HG02981 (cell line): ENCODE data around the gene ADK.
"Not testable (repeated sequence)": the region's sequence is repeated elsewhere in the genome, so short reads cannot be mapped to it uniquely, and the experiment has no call there.

Source experiments
- ATAC-seq: cut with Tn5 transposase; IDR thresholded peaks from one replicate; pipeline ENCODE4 v1.9.1; 2021; ENCODE audit warnings: mild to moderate bottlenecking, moderate library complexity; ENCODE audit not compliant: unreplicated experiment

ADK gene

DNA sequence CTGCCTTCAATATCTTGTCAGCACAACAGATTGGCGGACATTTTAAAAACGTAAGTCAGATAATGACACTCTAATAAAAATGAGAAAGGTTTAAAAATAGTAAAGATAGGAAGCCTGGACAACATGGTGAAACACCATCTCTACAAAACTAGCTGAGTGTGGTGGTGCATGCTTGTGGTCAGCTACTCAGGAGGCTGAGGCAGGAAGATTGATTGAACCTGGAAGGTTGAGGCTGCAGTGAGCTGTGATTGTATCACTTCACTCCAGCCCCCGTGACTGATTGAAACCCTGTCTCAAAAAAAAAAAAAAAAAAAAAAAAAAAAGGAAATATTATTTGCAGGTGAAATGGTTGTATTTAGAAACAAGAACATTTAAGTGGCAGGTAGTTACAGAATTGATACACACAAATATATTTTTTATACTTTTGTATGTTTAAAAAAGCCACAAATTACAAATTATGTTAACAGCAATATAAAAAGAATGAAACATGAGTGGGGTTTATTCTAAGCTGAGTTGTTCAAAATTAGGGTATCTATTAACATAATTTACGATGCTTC is 141.9 kb downstream of the ADK start:
- ATAC-seq, result no peak

GRCh38 chr10:74293686-74294371 is 142.8 kb downstream of the ADK start:
- ATAC-seq, result no peak

DNA sequence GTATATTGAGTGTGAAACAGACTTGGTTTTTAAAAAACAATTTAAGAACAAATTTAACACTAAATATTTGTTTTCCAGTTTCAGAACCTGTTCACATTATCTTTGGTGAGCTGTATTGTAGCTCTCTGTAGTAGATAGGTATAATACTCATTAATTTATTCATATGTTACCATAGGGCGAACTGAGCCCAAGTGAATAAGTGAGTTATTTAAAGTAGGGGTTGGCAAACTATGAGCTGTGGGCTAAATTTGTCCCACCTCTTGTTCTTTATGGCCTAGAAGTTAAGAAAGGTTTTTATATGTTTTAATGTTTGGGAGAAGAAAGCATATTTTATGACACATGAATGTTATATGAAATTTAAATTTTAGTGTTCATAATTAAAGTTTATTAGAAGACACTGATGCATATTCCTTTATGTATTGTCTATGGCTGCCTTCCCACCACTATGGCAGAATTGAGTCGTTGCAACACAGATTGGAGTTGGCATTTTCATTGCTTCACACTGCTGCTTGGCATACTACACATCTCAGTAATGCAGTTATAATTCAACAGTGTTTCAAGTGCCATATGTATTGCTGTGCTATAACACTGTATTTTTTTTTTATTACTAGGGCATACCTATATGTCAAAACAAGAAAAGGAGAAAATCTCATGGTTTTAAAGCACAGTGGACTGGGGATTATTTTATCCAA is 146.5 kb downstream of the ADK start:
- ATAC-seq, result no peak

DNA sequence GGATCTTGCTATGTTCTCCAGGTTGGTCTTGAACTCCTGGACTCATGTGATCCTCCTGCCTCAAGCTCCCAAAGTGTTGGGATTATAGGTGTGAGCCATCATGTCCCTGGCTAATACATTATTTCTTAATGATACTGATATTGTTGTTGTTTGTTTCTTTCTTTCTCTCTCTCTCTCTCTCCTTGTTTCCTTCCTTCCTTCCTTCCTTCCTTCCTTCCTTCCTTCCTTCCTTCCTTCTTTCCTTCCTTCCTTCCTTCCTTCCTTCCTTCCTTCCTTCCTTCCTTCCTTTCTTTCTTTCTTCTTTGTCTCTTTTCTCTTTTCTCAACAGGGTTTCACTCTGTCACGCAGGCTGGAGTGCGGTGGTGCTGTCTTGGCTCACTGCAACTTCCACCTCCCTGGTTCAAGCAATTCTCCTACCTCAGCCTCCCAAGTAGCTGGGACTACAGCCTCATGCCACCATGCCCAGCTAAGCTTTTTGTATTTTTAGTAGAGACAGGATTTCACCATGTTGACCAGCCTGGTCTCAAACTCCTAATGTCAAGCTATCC is 149.1 kb downstream of the ADK start:
- not testable (repeated sequence) for ATAC-seq

DNA sequence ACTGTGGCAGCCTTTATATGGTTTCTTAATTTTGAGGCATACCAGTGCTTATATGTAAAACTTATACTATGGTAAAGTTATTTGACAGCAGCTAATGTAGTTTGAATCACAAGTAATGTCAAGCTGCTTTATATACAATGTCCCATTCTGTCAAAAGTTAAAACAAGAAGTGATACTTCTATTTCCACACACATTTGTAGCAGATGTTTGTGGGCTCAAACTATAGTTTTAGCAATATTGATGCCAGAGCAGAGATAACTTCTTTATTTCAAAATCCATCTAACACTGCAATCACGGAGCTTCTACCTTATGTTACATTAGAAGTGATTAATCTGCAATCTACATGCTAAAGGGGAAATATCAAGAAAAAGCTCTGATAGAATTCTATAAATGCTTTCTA is 149.6 kb downstream of the ADK start:
- no peak for ATAC-seq

- ATAC-seq, result no peak
Measured at GRCh38 chr10:74305730-74306129, 154.7 kb downstream of the ADK start.

DNA sequence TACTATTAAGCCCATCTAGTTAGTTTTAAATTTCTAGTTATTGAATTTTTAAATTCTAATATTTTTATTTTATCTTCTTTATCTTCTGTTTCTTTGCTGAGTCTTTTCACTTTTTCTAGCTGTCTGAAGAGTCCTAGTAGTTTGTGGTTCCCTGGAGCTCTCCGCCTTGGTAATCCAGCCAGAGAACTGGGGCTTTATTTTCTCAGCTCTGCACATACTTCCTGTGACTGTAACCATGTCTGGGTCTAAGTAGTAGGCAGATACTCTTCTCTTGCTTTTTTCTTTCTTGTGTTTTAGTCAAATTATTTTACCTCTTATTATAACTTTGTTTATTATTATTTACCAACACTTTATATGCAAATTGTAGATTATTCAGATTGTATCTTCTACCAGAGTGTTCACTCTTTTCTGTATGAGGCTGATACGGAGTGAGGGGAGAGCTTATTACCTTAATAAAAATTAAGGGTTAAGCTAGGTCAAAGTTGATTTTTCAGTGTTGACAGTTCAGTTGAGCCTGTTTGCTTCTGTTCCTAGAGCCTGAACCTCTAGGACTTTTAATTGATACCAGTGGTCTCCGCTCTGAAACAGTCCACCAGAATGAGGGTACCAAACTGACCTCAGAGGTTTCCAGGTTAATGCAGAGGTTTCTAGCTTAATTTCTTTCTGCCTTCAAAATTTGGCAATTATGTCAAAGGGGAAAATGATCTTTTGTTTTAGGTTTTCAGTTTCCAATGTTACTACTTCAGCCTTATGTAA is 155.4 kb downstream of the ADK start:
- no peak for ATAC-seq

DNA sequence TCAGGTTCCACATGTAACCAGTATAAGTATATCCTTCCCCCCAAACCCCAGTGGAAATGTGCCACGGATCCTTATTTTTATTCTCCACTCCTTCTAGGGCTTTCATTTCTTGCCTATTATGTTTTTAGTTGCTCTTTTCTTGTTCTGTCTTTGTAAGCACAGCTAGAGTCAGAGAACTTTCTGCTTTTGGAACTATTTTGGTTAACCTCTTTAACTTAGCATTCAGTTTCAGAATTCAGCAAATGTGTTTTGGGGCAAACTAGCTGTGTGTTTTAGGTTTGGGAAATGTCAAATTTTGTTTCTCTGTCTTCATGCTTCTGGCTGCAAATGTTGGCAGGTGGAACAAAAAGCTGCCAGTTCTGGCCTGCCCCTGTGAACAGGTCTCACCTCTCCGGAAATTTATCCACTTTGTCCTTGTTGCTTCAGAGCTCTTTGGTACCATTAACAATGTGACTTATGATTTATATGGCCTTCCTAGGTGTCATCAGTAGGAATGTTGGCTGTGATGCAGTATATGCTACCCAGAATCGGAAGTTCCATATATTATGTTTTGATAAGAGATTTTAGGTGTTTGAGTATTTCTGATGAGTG is 156.1 kb downstream of the ADK start:
- no peak for ATAC-seq

- ATAC-seq, result no peak
Measured at GRCh38 chr10:74310652-74311257, 159.7 kb downstream of the ADK start.

- ATAC-seq, result no peak
Measured at GRCh38 chr10:74314166-74314565, 163.1 kb downstream of the ADK start.

DNA sequence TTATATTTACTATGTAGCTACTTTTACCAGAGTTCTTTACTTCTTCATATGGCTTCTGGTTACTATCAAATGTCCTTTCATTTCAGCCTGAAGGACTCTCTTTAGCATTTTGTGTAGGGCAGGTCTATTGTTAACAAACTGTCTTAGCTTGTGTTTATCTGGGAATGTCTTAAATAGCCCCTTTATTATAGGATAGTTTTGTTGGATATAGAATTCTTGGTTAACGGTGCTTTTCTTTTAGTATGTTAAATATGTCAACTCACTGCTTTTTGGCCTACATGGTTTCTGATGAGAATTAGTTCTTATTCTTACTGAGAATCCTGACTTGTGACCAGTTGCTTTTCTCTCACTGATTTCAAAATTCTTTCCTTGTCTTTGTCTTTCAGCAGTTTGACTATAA is 169.0 kb downstream of the ADK start:
- ATAC-seq, result no peak

DNA sequence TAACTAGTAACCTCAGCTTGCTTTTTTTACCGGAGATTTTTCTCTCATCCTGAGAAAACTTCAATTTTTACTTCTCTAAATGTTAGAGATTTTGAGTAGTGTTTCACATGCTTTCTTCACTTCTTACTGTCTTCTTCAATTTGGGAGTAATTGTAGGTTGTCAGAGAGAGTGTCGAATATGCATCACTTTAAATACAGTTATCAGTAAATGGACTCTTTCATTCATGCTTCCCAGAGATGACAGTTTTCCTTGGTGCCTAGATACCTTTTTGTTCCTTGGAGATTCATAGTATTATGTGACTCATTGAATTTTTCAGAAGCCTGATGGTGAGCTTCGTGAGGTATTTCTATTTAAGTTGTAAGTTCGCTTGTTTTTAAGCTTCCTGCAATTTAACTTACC is 169.7 kb downstream of the ADK start:
- no peak for ATAC-seq

- no peak for ATAC-seq
Measured at GRCh38 chr10:74322141-74322540, 171.1 kb downstream of the ADK start.

DNA sequence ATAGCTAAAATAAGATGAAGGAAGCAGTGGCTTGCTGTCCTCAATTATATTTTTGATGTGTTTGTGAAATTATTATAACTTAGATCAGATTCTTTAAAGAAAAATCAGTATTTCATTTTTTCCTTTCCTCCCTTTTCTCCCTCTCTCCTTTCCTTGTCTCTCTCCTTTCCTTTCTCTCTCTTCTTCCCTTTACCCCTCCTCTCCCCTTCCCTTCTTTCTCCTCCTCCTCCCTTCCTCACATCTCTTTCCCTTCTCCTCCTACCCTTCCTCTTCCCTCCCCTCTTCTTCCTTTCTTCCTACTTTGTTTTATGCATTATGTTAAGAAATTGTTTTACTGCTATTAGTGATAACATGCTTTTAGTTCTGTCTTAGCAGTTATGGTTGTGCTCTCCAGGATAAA is 171.5 kb downstream of the ADK start:
- ATAC-seq, result no peak

GRCh38 chr10:74328388-74328787 is 177.4 kb downstream of the ADK start:
- ATAC-seq, result no peak

- no peak for ATAC-seq
Measured at GRCh38 chr10:74329873-74330272, 178.9 kb downstream of the ADK start.

DNA sequence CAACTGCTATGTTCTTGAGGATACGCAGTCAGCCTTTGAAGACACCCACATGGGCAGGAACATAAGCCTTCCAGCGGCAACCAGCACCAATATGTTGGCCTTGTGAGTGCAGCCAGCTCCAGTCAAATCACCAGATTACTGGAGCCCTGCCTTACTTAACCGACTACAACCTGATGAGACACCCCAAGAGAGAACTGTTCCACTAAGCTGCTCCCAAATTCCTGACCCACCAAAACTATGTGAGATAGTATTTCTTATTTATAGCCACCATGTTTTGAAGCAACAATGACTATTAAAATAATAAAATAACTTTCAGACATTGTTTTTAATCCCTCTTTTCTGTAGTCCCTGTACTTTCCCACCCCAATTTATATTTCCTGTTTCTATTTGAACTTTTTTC is 179.6 kb downstream of the ADK start:
- no peak for ATAC-seq

DNA sequence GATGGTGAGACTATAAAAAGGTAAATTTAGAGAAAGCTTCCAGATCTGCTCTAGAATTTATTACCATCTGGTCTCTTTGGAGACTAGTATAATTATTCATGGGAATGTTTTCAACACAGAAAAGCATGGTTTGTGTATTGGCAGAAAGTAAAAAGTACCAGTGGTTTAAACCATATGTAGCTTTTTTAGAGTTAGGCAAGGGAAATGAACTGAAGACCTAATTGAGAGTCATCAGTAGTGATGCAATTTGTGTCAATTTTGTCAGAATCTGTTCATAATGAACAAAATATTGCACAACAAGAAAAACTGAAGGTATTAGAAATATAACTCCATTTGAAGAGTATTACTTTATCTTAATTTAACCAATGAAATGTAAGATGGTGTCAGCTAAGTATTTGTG is 181.4 kb downstream of the ADK start:
- ATAC-seq, result no peak

DNA sequence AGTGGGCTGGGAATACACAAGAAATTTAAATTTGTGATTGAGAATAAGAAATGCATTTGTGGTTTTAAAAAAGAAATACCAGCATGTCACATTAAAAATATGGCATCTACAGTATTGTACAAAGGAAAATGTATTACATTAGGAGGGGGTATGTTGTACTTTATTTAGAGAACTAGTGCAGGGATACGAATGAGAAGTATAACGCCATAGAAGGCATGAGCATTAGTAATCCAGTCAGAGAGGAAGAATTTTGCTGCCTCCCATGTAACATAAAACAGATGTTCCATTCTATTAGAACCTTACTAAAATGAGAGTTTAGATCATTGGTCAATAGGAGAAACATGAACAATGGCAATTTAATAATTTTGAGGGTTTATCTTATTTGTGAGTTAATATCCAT is 182.2 kb downstream of the ADK start:
- no peak for ATAC-seq

GRCh38 chr10:74334221-74334620 is 183.2 kb downstream of the ADK start:
- ATAC-seq, result no peak

GRCh38 chr10:74335501-74335900 is 184.5 kb downstream of the ADK start:
- ATAC-seq, result no peak
